HG03571 (cell line): ENCODE results near the gene CHST1.

Experiments used
- ATAC-seq: cut with Tn5 transposase; IDR thresholded peaks from one replicate; pipeline ENCODE4 v1.9.1; 2021; ENCODE audit not compliant: unreplicated experiment

Gene CHST1

DNA sequence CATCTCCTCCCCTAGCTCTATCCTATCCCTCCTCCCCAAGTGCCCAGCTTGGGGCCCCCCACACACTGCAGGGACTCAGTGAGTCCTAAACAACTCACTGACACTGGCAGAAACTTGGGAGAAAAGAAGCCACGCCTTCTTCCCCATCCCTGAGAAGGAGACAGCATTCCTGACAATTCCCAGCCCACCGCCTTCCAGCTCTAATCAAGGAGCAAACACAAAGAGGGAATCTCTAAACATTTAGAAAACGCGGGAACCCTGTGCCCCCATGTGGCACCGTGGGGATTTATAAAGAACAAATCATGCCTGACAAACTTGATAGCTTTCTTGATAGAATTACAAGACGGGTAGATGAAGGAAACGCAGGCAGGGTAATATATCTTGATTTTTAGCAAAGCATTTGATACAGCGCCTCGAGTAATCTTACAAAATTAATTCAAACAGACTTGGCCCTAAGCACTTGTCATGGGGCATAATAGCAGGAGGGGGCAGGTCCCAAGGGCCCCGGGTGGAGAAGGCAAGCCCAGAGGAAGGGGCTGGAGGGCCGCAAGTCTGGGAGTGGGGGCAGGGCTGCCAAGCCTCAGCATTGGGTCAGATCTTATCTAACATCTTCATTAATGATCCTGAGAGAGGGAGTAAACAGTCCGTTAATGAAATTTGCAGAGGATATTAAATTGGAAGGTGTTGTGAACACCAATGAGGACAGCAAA, 4.5 kb downstream of the CHST1 start:
- no peak for ATAC-seq

DNA sequence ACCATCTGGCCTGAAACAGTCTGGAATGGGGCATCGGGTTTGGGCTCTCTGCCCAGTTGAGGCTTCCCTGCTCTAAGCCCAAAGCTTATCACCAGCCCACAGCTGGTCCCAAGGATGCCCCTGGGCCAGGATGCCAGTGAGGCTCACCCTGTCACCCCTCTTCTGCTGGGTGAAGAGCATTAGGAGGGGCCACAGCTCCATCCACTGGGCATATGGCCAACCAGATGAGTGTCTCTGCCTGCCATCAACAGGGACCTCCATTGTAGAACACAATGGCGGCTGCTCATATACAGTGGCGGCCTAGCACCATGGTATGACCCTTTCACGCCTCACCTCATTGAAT, 5.6 kb downstream of the CHST1 start:
- no peak for ATAC-seq

DNA sequence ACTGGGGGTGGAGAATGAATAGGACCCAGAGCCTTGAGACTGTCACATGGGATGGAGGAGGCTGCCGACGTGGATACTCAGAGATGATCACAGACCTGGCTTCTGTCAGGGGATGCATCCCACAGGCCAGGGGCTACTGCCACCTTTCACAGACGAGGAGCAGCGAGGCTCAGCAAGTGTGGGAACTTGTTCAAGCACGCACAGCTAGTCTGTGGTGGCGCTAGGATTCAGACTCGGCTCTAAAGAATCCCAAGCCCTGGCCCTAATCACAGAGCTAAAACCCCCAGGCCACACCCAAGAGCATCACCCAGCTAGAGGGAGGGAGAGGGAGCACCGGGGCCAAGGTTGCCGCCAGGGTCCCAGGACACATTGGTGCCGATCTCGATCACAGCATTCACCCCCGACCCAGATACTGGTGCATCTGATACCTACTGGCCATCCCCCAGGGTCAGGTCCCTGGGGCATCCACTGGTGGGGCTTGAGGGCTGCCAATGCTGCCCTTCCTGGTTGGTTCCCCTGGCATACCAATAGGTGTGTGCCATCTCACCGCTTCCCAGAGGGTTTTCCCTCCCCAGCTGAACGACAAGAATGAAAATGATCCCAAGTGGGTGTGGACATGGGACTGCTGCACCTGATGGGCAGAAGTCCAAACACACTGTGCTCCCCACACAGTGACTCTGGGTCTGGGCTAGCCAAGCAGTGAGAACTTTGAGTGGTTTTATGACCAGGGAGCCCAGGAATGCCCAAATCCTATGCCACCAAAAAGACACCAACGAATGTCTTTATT, 6.2 kb downstream of the CHST1 start:
- ATAC-seq, result no peak

DNA sequence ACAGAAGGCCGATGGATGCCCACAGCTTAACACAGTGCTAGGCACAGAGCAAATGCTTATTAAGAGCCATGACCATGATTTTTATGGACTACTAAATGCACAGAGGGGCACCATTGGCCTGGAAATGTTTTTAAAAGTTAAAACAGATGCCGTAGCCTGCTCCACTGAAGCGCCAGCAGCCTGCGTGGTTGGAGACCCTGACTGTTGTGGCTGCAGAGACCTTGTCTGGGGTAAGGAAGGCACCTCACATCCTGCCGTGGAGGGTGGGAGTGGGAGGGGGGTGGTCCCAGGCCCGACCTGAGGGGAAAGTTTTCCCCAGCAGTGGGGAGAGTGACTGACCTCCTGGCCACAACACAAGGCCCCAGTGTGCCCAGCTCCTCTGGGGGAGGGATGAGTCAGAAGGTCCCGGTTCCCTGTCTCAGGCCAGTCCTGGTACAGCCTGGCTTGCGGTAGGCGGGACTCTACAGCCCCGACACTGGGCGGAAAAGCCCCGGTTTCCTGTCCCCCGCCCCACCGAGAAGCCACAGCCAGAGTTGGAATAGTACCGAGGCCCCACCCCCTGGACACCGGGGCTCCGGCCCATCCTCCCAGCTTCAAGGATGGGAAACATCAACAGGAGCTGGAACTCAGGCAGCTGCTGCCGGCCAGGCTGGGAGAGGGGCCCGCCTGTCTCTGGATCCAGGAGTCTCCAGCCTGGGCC, 7.0 kb downstream of the CHST1 start:
- ATAC-seq, result no peak

DNA sequence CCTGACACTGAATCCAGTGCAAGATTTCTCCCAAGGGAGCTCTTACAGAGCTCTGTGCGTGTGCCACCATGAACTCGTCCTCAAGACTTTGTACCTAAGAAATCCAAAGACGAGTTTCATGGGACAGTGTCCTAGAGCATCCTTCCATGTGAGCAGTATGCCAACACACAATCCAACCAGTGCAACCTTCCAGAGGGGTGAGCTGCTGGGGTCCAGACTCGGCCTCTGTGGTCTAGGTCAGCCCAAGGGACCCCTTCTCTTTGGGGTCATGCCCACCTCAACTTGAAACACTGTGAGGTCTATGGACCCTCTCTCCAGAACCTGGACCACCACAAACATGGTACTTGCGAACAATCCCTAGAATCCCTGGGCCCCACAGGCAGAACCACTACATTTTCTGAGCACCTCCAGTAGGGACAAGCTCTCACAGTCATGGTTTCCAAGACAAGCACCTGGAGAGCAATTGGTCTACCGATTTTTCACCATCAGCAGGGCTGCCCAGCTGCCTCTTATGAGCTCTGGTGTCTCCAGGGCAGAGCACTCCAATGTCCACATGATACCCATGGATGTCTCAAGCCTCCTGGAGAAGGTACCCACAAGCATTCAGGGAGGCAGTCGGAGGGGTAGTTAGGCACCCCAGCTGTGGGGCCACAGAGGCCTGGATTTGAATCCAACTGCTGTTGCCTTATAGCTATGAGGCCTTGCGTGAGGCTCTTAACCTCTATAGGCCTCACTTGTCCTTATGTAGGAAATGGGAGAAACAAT, 7.7 kb downstream of the CHST1 start:
- ATAC-seq, result no peak

DNA sequence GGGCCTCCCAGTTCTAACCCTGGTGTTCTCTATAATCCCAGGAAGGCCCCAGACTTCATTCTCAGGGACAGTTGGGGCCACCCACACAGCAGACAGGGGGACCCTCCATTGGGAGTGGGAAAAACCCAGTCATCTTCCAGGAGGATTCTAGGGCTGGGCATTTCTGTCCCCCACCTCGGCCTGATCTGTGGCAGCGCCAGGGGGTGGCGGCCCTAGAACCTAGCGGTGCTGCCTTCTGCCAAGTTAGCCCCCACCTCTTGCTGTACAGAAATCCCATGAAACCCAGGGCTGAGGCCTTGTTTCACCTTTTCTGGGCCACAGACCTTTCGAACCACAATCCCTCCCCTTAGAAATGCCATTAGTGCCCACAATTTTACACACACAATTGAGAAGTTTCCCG, 9.6 kb downstream of the CHST1 start:
- no peak for ATAC-seq

DNA sequence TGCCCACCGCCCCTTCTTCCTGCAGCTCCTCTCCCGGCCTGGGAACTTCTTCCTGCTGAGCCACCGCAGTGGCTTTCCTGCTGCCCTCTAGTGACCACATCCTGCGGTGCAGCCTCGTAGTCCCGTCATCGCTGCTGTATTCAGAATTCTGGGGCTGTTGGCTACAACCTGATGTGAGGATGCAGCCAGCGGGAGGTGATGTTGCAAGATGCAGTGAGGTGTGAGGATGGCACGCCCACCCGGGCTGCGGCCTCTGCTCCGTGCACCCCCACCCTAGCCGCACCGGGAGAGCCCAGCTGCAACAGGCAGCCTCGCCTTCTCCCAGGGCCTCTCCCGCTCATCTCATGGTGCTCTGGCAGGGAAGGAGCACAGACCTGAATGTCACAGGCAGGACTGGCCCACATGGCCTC, 10.1 kb downstream of the CHST1 start:
- no peak for ATAC-seq

DNA sequence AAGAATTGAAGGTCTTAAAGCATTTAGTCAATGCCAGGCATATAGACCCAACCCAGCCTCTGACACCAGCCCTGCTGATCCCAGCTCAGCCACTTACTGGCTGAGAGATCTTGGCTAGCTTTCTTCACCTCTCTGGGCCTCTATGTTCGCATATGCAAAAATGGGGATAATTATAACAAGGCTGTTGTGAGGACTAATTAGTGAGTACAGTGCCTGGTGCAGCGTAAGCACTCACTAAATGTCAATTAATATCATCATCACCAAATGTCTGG, 10.5 kb downstream of the CHST1 start:
- ATAC-seq, result no peak

DNA sequence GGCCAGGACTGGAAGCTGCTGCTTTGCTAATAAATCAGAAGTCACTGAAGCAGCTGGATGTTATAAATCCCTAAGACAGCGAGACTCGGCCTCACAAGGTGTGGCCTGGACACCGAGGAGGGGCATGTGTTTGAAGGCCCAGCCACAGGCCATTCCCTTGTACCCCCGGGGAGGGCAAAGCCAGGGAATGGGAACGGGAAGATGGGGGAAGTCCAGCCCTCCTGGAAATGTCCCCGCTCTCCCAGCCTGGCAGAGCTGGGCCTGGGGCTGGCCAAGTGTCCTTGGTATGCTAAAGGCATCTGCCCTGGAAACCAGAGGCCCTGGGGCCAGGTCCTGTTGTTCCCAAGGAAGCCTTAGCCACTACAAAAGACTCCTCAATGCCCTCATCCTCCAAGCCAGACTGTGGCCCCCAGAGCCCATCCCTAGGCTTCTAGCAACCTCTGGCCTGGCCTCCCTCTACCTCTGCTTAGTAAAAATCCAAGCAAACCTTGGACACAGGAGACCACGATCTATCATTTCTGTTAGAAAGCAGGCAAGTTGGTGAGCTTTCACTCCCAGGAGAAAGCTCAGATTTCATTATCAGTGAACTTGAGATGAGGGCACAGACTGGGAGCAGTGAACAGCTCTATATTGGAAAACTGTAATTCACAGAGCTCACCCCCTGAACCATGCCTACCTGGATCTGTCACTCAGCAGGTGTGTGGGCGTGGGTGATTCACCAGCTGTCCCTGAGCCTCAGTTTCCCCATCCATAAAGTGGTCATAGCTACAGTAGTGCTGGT, 11.0 kb downstream of the CHST1 start:
- ATAC-seq, result no peak

DNA sequence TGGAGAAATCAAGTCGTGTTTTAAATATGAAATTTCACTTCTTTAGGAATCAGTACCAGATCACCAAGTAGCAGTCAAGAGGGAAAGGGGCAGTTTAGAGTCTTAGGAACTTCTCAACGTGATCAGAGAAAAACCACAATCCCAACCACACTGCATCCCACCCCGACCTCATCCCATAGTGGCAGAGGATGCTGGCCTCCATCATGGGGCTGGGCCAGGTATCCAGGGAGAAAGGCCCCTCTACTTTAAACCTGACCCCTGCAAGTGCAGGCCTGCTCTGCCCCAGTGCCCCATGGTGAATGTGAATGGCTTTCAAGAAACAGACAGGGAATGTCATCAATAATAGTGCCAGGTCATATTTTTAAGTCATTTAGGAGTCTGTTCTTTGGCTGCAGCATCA, 12.1 kb downstream of the CHST1 start:
- no peak for ATAC-seq

DNA sequence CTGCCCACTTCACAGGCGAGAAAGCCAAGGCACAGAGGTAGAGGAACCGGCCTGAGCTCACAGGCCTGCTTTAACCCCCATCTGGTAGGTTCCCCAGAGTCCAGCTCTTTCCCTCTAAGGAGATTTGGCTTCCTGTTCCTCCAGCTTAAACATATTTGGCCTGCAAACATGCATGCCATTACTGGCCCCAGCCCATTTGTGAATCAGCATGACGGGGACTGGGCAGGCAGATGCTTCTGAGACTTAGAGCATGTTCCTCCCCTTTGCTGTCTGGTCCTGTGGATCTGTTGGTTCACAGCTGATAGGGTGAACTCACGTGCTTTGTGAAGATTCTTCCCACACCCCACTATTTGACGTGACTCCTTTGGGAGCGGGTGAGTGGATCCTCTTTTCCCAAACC, 12.6 kb downstream of the CHST1 start:
- ATAC-seq, result no peak

DNA sequence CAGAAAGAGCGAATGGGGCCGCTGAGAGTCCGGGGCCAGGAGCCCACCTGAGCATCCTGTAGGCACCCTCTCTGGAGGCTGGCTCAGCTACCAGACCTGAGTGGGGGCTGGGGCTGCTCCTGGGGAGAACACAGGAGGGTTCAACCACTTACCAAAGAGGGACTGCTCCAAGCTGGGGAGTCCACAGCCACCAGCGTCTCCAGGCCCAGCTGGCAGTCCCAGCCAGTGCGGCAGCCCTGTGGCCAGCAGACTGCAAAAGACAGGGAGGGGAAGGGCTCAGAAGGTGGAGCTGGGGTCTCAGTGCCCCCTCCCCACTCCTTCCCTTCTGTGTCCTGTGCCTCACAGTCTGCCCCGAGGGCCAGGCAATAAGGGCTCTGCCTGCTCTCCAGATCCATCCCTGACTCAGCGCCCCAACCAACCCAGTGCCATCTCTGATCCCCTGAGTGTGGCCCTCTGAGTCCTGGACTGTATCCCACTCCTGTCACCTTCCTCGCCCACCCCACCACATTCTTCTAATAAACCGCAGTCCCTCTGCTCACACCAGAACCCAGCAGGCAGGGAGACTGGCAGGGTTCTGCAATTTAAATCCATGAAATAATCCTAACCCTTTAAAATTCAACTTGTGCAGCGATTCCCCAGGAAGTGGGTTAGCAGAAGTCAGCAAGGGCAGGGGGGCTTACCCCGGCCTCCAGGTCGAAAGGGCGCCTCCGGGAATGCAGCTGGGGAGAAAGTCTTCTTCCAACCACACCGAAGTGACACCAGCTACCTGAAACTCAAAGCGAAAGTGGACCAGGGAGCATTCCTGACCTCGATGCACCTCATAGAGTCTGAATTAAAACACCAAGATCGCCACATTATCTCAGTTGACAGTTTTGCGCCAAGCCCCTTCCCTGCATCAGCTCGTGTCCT, 13.3 kb downstream of the CHST1 start:
- no peak for ATAC-seq

DNA sequence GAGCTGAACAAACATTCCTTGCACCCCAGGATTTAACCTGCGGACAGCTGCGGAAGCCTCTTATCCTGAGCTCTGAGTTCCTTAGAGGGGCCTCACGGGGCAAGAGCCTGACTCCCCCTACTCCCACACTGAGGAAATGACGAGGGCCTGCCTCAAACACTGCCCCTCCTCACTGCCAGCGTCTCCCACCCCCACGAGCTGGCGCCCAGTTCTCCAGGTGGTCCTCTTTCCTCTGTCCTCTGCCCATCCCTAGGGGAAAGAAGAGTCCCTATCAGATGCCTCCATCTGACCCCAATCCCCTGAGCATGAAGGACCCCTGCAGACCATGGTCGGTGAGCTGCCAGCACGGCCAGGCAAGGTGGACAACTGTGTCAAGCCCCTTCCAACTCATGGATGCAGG, 14.3 kb downstream of the CHST1 start:
- no peak for ATAC-seq

DNA sequence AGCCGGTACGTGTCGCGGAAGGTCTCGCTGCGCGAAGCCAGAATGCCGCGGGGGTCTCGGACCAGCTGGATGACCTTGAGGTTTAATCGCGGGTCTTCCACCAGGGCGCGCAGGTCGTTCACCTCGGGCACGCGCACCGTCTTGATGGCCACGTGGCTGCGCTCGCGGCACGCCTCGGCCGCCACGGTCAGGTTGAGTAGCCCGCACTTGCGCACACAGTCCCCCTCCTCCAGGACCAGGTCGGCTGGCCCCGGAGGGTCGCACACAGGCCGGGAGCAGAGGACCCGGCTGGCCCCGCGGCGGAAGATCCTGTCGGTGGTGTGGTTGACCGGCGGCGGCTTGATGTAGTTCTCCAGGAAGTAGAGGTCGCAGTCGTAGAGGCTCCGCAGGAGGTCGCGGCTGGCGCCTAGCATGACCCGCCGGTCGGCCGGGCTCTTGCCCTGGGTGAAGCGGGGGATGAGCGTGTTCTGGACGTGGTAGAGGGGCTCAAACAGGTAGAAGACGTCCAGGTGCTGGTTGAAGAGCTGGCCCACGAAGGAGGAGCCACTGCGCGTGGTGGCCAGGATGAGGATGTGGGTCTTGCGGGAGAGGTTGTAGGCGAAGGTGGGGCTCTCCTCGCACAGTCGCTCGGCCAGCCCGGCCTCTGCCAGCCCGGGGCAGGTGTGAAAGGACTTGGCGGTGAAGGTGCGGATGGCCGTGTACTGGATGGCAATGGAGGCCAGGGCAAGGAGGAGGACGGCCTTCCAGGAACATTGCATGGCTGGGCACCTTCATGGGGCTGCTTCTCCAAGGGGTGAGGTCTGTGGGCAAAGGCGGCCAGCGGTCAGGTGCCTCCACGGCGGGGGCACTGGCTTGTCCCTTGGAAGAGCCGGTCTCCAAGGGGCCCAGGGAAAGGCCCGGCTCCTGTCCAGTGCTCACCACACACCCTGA, 15.0 kb downstream of the CHST1 start:
- no peak for ATAC-seq

DNA sequence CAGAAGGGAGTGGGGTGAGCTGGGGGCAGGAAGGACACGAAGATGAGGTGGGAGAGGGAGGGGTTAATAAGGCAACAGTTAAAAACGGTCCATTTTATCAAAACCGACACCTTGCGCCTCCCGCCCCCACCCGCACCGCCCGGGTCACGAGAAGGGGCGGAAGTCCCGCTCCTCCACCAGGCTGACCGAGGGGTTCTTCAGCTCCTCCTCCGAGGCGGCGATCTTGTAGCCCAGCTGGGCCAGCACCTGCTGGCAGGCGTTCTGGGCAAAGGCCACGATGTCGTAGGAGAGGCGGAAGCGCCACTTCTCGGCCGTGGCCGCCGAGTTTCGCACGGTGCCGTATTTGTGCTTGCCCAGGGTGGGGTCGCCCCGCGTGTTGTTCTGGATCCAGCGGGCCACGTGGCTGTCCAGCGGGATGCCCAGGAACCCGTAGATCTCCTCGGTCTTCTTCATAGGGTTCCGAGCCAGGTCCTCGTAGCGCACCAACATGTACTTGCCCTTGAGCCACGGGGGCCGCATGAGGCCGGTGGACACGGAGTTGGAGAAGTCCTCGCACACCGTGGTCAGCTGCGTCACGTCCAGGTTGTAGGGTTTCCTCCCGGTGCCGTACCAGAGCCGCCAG, 15.8 kb downstream of the CHST1 start:
- ATAC-seq, result no peak

DNA sequence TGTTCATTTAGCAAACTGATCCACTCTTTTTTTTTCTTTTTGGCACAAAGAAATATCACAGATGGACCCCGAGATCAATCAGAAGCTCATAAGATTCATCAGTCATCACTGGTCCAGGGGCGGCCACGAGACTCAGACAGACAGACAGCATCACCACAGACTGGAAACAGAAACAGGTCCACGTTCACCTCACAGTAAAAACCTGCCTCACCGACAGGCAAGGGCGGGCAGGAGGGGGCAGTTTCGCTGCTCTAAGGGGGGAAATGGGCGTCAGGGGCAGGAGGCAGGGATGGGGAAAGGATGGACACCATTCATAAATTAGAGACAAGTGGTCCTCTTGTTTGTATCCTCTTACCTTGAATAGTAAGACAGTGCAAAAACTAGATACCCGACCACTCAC, 16.5 kb downstream of the CHST1 start:
- ATAC-seq, result no peak

DNA sequence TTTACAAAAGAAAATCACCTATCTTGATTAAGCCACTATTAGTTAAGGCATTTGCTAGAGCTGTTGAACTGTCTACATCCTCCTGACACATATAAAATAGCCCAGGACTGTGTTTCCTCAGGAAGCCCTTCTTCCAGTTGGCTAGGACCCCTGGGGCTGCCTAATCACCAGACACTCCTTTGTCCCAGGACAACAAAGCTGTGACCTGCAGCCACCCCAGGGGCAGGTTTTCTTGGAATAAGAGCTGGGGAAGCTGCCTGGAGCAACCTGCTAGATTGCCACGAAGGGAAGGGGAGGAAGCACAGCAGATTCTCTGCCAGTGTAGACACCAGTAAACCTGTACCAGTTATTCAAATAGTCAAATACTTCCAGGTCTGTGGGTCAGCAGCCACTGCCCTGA, 17.6 kb downstream of the CHST1 start:
- no peak for ATAC-seq

DNA sequence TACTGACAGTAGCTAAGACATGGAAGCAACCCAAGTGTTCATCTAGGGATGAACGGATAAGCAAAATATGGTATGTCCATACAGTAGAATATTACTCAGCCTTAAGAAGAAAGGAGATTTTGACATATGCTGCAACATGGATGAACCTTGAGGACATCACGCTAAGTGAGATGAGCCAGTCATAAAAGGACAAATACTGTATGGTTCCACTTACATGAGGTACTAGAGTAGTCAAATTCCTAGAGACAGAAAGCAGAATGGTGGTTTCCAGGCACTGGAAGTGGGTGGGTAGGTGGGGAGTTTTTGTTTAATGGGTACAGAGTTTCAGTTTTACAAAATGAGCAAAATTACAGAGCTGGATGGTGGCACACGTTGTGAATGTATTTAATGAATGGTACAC, 18.1 kb downstream of the CHST1 start:
- no peak for ATAC-seq
